ENCODE data around the gene DGAT2.
A peak's percentile ranks its signal among the peaks of the same experiment; 100 is the strongest.

The DGAT2 gene

GRCh38 chr11:75823415-75823814, 54.8 kb downstream of the DGAT2 start:
- H3K4me3 ChIP-seq (ENCODE audit: low read depth, low read length), result no peak overlapping the region
- DNase-seq (ENCODE audit: low read depth), result no peak
- TF ChIP-seq CTCF (IDR thresholded peaks at IDR 0.05; ENCODE audit: low read depth, low read length, missing control alignments), result no peak

- DNase-seq (ENCODE audit: low read depth), result no peak
- no peak for TF ChIP-seq CTCF (IDR thresholded peaks at IDR 0.05; ENCODE audit: low read depth, low read length, missing control alignments)
- H3K4me3 ChIP-seq (ENCODE audit: low read depth, low read length), result peak overlapping the region; percentile 20; the same call in 1 of the 2 replicates
Observed at GRCh38 chr11:75823946-75824345, 55.4 kb downstream of the DGAT2 start.

- no peak for DNase-seq (ENCODE audit: low read depth)
- TF ChIP-seq CTCF (IDR thresholded peaks at IDR 0.05; ENCODE audit: low read depth, low read length, missing control alignments), result no peak
- H3K4me3 ChIP-seq (ENCODE audit: low read depth, low read length), result no peak overlapping the region
Observed at GRCh38 chr11:75826461-75827230, 58.1 kb downstream of the DGAT2 start.

- no peak for DNase-seq (ENCODE audit: low read depth)
- no peak overlapping the region for H3K4me3 ChIP-seq (ENCODE audit: low read depth, low read length)
- no peak for TF ChIP-seq CTCF (IDR thresholded peaks at IDR 0.05; ENCODE audit: low read depth, low read length, missing control alignments)
Observed at GRCh38 chr11:75827562-75827961, 59.0 kb downstream of the DGAT2 start.

- H3K4me3 ChIP-seq (ENCODE audit: low read depth, low read length), result no peak overlapping the region
- TF ChIP-seq CTCF (IDR thresholded peaks at IDR 0.05; ENCODE audit: low read depth, low read length, missing control alignments), result no peak
- no peak for DNase-seq (ENCODE audit: low read depth)
Observed at GRCh38 chr11:75831915-75832502, 63.4 kb downstream of the DGAT2 start.

GRCh38 chr11:75834728-75835127, 66.2 kb downstream of the DGAT2 start:
- no peak overlapping the region for H3K4me3 ChIP-seq (ENCODE audit: low read depth, low read length)
- DNase-seq (ENCODE audit: low read depth), result no peak
- TF ChIP-seq CTCF (IDR thresholded peaks at IDR 0.05; ENCODE audit: low read depth, low read length, missing control alignments), result no peak

GRCh38 chr11:75836417-75836816, 67.8 kb downstream of the DGAT2 start:
- TF ChIP-seq CTCF (IDR thresholded peaks at IDR 0.05; ENCODE audit: low read depth, low read length, missing control alignments), result no peak
- no peak for DNase-seq (ENCODE audit: low read depth)
- no peak overlapping the region for H3K4me3 ChIP-seq (ENCODE audit: low read depth, low read length)

All from GM12864 (cell line).